ENCODE data around the gene RCCD1.
"Not testable (repeated sequence)": the region's sequence is repeated elsewhere in the genome, so short reads cannot be mapped to it uniquely, and the experiment has no call there.

The RCCD1 gene

GRCh38 chr15:90954712-90955623, at the start of gene RCCD1:
RCCD1 (plus strand) TSS chr15:90954884; CDS start chr15:90956735, 1,851 bp downstream.
- peak; percentile 95 for DNase-seq

DNA sequence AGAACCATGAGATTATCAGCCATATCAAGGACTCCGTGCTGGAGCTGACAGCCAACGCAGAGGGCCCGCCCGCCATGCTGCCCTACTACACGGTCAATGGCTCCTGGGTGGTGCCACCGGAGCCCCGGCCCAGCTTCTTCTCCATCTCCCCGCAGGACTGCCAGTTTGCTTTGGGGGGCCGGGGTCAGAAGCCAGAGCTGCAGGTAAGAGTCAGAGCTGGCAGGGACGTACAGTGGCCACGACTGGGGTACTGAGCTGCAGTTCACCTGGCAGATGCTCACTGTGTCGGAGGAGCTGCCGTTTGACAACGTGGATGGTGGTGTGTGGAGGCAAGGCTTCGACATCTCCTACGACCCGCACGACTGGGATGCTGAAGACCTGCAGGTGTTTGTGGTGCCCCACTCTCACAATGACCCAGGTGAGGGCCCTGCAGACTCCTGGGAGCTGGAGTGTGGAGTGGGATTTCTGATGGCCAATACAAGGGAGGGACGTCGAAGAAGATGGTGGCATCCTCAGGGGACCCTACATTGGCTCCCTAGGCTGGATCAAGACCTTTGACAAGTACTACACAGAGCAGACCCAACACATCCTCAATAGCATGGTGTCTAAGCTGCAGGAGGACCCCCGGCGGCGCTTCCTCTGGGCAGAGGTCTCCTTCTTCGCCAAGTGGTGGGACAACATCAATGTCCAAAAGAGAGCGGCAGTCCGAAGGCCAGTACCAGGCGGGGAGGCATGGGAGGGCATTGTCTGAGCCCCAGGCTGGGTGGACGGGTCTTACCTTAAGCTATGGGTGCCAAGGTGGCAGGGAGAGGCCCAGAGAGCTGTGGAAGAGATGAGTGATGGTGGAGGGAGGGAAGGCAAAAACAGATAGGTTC, 49.1 kb upstream of the RCCD1 start:
- no peak for DNase-seq

DNA sequence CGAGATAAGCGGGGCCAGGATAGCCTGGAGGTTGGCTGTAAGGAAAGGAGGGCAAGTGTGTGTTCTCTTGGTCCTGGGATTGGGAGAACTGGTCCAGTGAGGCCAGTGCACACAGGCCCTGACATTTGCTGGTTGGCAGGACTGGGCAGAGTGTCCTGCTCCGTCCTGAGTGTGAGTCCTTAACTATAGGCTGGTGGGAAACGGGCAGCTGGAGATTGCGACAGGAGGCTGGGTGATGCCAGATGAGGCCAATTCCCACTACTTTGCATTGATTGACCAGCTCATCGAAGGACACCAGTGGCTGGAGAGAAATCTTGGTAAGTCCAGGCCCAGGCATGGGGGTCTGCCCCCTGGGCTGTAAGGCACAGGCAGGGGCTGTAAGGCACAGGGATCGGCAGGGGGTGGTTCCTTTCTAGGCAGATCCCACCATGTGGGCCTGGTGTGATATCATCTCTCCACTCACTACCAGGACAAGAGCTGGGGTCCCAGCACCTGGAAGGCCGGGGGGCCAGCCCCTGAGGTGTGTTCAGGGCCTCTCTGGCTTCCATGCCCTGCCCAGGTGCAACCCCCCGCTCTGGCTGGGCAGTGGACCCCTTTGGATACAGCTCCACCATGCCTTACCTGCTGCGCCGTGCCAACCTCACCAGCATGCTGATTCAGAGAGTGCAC, 48.4 kb upstream of the RCCD1 start:
- DNase-seq, result no peak

DNA sequence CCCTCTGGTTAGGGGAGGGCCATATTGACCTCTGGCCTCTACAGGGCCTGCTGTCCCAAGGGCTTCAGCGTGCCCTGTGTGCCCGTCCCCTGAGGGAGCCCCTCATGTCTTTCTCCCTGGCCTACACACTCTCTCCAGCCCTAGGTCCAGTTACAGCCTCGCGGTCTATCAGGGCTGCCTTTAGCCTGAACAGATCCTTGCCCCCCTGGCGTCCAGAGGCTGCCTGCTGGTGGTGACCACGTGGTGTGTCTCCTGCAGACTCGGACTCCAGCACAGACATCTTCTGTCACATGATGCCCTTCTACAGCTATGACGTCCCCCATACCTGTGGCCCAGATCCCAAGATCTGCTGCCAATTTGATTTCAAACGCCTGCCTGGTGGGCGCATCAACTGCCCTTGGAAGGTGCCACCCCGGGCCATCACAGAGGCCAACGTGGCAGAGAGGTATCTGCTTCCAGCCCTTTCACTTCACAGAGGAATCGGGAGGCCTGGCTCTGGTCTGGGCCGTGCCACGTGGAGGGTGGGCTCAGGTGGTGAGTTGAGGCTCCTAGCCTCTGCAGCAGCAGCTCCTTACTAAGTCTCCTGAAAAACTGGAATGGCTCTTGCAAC, 47.5 kb upstream of the RCCD1 start:
- no peak for DNase-seq

DNA sequence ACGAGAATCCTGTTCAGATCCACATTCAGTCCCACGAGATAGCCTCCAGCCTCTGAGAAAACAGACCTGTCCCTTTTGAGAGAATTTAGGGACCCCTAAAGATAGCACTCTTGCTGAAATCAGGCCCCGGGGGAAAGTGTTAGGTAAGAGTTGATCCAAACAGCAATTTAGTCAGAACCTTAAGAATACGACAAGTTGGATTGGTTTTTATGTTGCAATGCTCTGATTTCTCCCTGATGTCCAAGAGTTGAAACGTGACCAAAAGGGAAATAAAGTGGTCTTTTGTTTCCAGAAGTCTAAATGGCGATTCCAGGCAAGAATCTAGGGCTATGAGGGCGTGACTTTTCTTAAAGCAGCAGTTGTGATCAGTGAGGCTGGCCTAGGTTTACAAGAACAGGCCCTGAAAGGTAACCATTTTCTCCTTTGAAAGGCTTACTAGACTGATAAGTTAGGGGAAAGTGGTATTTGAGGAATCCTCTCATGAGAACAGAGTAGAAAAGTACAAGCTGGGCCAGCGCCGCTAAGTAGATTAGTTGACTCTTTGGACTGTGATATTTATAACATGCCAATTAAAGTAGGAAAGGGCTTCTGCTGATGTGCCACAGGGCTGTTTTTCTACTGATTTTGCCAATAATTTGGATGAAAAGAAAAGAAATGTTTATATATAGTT, 46.7 kb upstream of the RCCD1 start:
- no peak for DNase-seq

- DNase-seq, result not testable (repeated sequence)
Measured at GRCh38 chr15:90909449-90909848, 45.2 kb upstream of the RCCD1 start.

DNA sequence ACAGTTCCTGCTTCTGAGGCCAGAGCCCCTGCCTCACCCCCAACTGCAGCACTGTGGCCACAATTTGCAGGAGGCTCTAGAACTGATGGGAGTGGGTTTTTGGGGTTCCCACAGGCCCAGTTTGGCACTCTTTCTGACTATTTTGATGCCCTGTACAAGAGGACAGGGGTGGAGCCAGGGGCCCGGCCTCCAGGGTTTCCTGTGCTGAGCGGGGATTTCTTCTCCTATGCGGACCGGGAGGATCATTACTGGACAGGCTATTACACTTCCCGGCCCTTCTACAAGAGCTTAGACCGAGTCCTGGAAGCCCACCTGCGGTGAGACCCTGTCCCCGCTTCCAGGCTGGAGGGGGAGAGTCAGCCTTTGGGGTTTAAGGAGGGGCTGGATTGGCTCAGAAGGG, 44.7 kb upstream of the RCCD1 start:
- DNase-seq, result no peak

DNA sequence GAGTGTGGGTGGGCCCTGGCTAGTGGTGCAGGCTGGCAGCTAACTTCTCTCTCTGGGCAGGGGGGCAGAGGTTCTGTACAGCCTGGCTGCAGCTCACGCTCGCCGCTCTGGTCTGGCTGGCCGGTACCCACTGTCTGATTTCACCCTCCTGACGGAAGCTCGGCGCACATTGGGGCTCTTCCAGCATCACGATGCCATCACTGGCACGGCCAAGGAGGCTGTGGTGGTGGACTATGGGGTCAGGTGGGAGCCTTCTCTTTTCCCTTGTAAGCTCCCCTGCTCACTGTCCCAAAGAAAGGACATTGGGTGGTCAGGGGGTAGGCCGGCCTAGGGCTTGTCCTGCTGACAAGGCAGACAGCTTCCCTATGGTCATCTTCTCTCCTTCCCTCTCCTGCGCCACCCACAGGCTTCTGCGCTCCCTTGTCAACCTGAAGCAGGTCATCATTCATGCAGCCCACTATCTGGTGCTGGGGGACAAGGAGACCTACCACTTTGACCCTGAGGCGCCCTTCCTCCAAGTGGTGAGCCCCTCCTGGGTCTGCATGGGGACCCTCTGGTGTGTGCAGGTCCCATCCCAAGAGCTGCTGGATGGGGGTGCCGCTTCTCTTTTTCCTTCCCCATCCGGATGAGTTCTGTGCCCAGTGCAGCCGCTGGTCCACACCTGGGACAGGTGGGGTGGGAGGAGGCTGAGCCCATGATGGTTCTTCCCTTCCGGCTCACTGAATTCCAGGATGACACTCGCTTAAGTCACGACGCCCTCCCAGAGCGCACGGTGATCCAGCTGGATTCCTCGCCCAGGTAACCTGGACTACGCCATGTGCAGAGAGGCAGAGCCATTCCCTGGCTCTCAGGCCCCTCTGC, 44.0 kb upstream of the RCCD1 start:
- DNase-seq, result no peak

- DNase-seq, result no peak
Measured at GRCh38 chr15:90911302-90911623, 43.4 kb upstream of the RCCD1 start.

DNA sequence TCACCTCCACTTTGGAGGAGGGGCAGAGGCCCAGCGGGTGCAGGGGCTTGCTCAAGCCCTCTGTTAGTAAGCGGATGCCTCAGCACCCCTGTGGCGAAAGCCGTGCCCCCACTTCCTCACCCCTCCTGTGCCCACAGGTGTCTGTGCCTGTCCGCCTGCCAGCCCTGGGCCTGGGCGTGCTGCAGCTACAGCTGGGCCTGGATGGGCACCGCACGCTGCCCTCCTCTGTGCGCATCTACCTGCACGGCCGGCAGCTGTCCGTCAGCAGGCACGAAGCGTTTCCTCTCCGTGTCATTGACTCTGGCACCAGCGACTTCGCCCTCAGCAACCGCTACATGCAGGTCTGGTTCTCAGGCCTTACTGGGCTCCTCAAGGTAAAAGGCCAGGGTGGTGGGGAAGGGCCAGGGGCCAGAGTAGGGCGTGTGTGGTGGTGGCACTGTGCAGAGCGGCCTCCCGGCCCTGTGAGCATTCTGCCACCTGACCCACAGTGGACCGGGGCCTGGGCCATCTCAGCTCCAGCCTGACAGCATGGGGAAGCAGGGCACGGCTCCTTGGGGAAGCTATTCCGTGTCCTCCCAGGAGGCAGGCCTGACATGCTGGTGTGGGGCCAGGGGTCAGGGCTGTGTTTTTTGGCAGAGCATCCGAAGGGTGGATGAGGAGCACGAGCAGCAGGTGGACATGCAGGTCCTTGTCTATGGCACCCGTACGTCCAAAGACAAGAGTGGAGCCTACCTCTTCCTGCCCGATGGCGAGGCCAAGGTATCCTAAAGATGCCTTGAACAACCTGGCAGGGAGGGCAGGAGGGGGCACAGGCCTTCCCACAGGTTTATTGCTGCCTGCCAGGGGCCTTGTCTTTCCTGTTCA, 42.5 kb upstream of the RCCD1 start:
- no peak for DNase-seq

GRCh38 chr15:90912770-90913075, 42.0 kb upstream of the RCCD1 start:
- DNase-seq, result no peak

DNA sequence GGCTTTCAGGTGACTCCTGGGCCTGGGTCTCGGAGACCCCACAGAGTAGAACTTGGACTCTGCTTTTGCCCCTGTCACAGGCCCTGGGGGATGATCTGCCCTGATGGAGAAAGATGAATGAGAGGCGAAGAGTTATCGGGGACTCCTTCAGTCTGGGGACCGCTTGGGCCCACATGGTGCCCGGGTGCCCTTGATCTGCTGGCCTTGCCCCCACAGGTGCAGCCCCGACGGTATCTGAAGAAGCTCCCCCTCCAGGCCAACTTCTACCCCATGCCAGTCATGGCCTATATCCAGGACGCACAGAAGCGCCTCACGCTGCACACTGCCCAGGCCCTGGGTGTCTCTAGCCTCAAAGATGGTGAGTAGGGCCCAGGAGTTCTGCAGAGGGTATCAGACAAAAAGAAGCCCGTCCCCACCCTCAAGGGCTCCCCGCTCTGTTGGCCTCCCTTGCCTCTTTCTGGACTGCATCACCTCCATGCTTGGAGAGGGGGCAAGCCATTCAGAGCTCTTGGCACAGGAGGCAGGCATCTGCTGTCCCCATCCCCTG, 41.2 kb upstream of the RCCD1 start:
- DNase-seq, result no peak

GRCh38 chr15:90914305-90915080, 40.2 kb upstream of the RCCD1 start:
- DNase-seq, result no peak

DNA sequence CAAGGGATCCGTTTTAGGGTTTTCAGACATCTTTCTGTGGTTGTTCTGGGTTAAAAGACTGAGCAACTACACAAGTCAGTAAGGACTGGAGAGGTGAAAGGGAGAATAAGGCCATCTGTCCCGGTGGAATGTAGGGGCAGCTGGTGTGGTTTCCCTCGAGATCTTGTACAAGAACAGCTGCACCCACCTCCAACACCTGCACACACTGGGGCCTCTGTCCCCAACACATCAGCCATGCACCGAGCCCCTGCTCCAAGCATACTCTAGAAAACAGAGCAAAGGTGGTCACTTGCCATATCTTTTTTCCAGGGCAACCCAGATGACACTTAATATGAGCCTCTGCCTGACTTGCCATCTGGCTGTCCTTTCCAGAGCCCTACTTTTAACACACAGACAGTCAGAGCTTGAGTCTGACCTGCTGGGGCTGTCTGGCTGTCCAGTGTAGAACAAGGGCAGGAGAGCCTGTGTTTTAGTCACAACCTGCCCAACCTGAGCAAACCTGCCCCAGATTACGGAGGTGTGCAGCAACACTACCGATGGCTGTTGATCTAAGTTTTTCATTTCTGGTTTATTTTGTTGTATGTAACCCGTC, 39.4 kb upstream of the RCCD1 start:
- DNase-seq, result no peak

DNA sequence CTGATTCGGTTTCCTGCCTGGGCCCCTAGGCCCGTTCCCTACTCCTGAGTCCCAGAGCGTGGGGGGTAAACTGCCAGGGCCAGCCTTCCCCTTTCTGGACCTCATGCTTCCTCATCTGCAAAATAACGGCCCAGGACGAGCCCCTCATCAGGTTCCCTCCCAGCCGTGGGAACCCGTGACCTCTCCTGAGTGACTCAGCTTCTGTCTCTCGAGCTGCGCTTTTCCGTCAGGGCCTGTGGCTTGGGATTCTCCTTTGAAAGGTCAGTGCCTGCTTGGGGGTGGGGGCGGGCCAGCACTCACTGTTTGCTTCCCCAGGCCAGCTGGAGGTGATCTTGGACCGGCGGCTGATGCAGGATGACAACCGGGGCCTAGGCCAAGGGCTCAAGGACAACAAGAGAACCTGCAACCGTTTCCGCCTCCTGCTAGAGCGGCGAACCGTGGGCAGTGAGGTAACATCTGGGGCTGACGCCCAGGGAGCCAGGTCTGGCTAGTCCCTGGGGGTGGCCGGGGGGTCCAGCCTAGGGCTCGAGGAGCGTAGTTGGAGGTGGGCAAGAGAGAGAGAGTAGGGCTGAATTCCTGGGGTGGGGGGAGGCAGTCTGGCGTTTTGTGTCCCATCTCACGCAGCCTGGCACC, 38.8 kb upstream of the RCCD1 start:
- DNase-seq, result no peak

DNA sequence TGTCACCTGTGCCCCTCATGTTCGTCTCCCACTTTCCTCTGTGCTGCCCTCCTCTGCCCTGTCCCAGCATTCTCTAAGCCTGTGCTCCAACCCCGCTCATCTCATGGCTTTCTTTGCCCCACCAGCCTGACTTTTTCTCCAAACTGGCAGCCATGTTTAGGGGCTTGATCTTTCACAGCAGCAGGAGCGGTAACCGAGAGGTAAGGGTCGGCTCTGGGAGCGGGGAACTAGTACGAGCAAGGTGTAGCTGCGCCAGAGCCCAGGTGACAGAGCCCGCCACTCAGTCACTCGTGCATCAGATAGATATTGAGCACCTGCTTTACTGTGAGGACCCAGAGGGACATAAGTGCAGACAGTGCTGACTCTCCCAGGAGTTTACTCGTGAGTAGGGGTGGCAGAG, 38.2 kb upstream of the RCCD1 start:
- DNase-seq, result no peak

DNA sequence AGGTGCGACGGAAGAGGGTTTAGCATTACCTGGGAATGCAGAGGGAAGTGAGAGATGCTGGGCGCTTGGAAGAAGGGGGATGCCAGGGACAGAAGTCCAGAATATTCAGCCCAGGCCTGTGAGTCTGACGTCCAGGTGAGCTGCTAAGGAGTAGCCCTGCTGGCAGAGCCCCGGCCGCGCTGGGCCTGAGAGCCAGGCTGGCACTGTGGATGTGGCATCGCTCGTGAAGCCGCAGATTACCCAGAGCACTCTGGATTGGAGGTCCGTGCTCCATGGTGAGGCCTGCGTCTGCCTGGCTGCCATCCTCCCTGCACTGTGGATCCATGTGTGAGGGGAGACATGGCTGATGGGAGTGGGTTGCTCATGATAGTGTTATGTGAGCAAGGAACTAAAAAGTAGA, 37.1 kb upstream of the RCCD1 start:
- DNase-seq, result no peak

- DNase-seq, result no peak
Measured at GRCh38 chr15:90918034-90918788, 36.5 kb upstream of the RCCD1 start.
